Common myeloid progenitor, CD34-positive (primary cell): ENCODE measurements around the gene IQCH.

Experiments
- CTCF ChIA-PET: fragments of 350-600 bp; sonication (Branson Sonifier 250); formaldehyde crosslinking; loops from one replicate; lab custom pipeline; 2021; ENCODE audit warnings: antibody characterized with exemption; lab: Charles Lee
- POLR2A ChIA-PET: fragments of 350-600 bp; sonication (Branson Sonifier 250); formaldehyde crosslinking; loops from one replicate; lab custom pipeline; 2021; ENCODE audit warnings: antibody characterized with exemption; lab: Charles Lee
- DNase-seq, 3 donors: peaks; one replicate each; pipeline versions ENCODE4 v3.0.0 to v3.0.0-alpha.2; 2013
- H3K27ac ChIP-seq, 2 experiments: 1 replicate in 1 of 2; 2 replicates in 1 of 2; pipeline ENCODE4 v1.7.0; 2013; ENCODE audit warnings: inconsistent platforms in 2 of 2, low read length in 2 of 2, mild to moderate bottlenecking in 2 of 2, low read depth in 1 of 2, moderate library complexity in 1 of 2; ENCODE audit not compliant: severe bottlenecking in 2 of 2, insufficient read depth in 1 of 2, poor library complexity in 1 of 2
- H3K27me3 ChIP-seq, 5 experiments: replicated peaks in 2 of 5; 1 replicate in 3 of 5; 2 replicates in 2 of 5; pipeline versions ENCODE4 v1.6.1 to v1.7.0; 2013; ENCODE audit warnings: low read length in 4 of 5, mild to moderate bottlenecking in 2 of 5, moderate library complexity in 2 of 5, inconsistent platforms in 1 of 5; ENCODE audit not compliant: insufficient read depth in 5 of 5, control insufficient read depth in 4 of 5
- H3K36me3 ChIP-seq, 4 experiments: 1 replicate in 2 of 4; 2 replicates in 2 of 4; pipeline versions ENCODE4 v1.6.1 to v1.7.0; 2013; ENCODE audit warnings: low read length in 3 of 4, control low read depth in 1 of 4, mild to moderate bottlenecking in 1 of 4; ENCODE audit not compliant: control insufficient read depth in 4 of 4, insufficient read depth in 4 of 4
- H3K4me1 ChIP-seq, 4 experiments: 1 replicate in 3 of 4; 2 replicates in 1 of 4; pipeline versions ENCODE4 v1.6.1 to v1.7.1; 2013; ENCODE audit warnings: low read length in 3 of 4, mild to moderate bottlenecking in 3 of 4, control low read depth in 1 of 4, inconsistent platforms in 1 of 4, moderate library complexity in 1 of 4; ENCODE audit not compliant: control insufficient read depth in 4 of 4, insufficient read depth in 4 of 4; ENCODE audit errors: control extremely low read depth in 1 of 4
- H3K4me3 ChIP-seq, 7 experiments: 1 replicate in 4 of 7; 2 replicates in 3 of 7; pipeline versions ENCODE4 v1.5.1 to v1.7.0; 2013; ENCODE audit warnings: mild to moderate bottlenecking in 7 of 7, low read length in 6 of 7, moderate library complexity in 6 of 7, inconsistent platforms in 2 of 7, low read depth in 2 of 7, control low read depth in 1 of 7; ENCODE audit not compliant: insufficient read depth in 4 of 7, control insufficient read depth in 1 of 7; ENCODE audit errors: extremely low read depth in 1 of 7
- H3K9me3 ChIP-seq, 5 experiments: 1 replicate in 4 of 5; 2 replicates in 1 of 5; pipeline versions ENCODE4 v1.6.1 to v1.7.1; 2013; ENCODE audit warnings: low read length in 4 of 5, mild to moderate bottlenecking in 2 of 5, inconsistent platforms in 1 of 5, low read depth in 1 of 5, moderate library complexity in 1 of 5; ENCODE audit not compliant: control insufficient read depth in 4 of 5, insufficient read depth in 2 of 5; ENCODE audit errors: control extremely low read depth in 1 of 5
- WGBS: methylation state at CpG from one replicate; pipeline ENCODE4 v1.1.5; 2013; ENCODE audit not compliant: insufficient coverage; 5-methylcytosine and 5-hydroxymethylcytosine counted together

IQCH gene

DNA sequence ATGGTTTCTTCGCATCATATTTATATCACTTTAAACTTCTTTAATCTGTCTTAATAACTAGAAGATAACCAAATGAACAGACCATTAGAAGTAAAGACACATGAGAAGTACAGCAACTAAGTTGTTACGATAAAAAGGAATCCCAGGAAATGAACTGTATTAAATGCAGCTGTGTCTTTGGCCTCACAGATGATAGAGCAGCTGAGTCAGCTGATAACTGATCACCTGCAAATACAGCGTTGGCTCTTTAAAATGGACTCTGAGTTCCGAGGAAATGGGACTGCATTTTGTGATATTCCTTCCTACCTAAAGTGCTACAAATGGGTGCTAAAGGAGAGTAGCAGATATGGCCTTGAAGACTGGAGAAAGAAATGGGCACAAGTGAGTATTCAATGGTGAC, 145.3 kb downstream of the IQCH start:
- no peaks in the 10 kb centered on the region for H3K9me3 ChIP-seq
- POLR2A ChIA-PET: no interaction called here
- H3K27ac ChIP-seq: no peak overlapping the region
- 100% methylated on average over 2 of the region's 4 CpGs for WGBS
- H3K36me3 ChIP-seq: no peaks in the 10 kb centered on the region
- DNase-seq: no peak
- no peak overlapping the region for H3K4me3 ChIP-seq
- H3K4me1 ChIP-seq: peaks cover 0 to 7% (median 3%) of the 10 kb centered on the region in 4 experiments
- CTCF ChIA-PET: no interaction called here
- H3K27me3 ChIP-seq: no peaks in the 10 kb centered on the region

DNA sequence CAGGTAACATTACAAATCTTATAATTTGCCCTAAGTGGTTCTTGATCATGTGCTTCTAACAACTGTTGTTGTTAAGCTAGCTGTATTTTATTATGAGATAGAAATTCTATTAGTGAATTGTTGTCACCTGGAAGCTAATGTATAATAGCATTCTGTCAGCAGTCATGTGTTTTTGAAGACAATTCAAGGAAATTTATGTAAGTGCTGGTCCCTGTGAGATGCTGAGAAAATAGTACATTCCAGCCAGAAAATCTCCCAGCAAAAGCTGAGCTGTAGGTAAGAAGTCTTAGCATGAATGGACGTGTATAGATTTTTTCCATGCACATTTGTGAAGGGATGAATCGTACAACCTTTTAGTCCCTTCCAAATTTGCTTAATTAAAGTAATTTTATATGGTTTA, 146.3 kb downstream of the IQCH start:
- ChIA-PET POLR2A (no interaction called here), CTCF (no interaction called here)
- WGBS: no CpG with 5 or more reads among the region's 2 CpGs
- H3K36me3 ChIP-seq: no peaks in the 10 kb centered on the region
- DNase-seq: no peak
- H3K27me3 ChIP-seq: no peaks in the 10 kb centered on the region
- H3K9me3 ChIP-seq: no peaks in the 10 kb centered on the region
- no peak overlapping the region for H3K4me3 ChIP-seq
- H3K4me1 ChIP-seq: peaks cover 0 to 6% (median 2%) of the 10 kb centered on the region in 4 experiments
- no peak overlapping the region for H3K27ac ChIP-seq

DNA sequence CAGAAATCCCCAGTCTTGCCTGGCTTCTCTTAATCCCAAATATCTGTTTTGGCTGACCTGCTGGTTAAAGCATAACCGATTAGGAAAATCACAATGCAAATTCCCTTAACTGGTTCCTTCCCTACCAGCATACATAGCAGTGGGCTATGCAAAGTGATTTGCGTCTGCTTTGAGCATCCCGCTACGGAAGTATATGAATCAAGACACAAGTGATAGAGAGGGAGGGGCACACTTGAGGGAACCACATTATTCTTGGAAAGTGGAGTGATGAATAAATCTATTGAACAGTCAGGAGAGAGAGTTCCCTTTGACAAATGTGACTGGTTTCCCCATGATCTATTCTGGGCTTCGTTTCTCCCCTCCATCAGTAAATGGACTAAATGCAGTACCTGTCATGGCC, 146.8 kb downstream of the IQCH start:
- ChIA-PET POLR2A (no interaction called here), CTCF (no interaction called here)
- 100% methylated on average over 1 of the region's 5 CpGs for WGBS

DNA sequence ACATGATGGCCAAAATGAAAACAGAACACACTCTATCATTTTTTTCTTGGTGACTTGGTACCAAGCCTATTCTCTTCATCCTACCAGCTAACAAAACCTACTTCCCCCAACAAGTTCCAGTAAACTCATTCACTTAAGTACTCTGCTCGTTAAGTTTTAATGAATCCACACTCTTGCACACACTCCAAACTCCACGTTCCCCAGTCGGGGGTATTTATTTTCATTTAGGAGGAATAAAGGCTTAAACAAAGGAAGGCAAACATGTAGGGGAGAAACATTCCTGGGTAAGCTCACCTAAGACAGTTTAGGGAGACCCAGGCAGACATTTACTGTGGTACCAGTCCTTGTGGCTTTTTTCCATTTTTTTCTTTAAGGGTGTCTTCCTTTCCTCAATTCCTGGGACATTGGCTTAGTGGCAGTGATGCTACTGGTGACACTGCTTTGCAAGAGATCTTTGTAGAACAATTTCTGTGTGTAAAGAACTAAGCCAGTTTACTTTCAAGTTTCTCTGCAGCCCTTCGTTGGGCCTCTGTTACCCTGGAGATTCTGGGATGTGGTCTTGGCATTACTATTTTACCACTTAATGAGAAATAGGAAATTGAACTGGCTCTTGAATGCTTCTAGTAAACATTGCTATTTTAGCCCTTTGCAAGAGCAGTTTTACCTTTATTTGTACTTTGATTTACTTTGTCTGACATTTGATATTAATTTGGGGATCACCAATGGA, 149.0 kb downstream of the IQCH start:
- peak in 1 of 3 donors; percentile 9 for DNase-seq
- no CpG with 5 or more reads among the region's 4 CpGs for WGBS
- Histone ChIP-seq H3K27me3 (no peaks in the 10 kb centered on the region), H3K36me3 (no peaks in the 10 kb centered on the region), H3K4me1 (peaks cover 0 to 3% (median 0%) of the 10 kb centered on the region in 4 experiments), H3K4me3 (no peak overlapping the region), H3K9me3 (no peaks in the 10 kb centered on the region), H3K27ac (no peak overlapping the region)
- ChIA-PET CTCF (no interaction called here), POLR2A (no interaction called here)

More for the DNA sequence above, 146.8 kb downstream of the IQCH start:
- no peaks in the 10 kb centered on the region for H3K36me3 ChIP-seq
- peaks cover 0 to 3% (median 0%) of the 10 kb centered on the region in 4 experiments for H3K4me1 ChIP-seq
- H3K4me3 ChIP-seq: no peak overlapping the region
- no peaks in the 10 kb centered on the region for H3K9me3 ChIP-seq
- no peaks in the 10 kb centered on the region for H3K27me3 ChIP-seq
- no peak for DNase-seq
- no peak overlapping the region for H3K27ac ChIP-seq

DNA sequence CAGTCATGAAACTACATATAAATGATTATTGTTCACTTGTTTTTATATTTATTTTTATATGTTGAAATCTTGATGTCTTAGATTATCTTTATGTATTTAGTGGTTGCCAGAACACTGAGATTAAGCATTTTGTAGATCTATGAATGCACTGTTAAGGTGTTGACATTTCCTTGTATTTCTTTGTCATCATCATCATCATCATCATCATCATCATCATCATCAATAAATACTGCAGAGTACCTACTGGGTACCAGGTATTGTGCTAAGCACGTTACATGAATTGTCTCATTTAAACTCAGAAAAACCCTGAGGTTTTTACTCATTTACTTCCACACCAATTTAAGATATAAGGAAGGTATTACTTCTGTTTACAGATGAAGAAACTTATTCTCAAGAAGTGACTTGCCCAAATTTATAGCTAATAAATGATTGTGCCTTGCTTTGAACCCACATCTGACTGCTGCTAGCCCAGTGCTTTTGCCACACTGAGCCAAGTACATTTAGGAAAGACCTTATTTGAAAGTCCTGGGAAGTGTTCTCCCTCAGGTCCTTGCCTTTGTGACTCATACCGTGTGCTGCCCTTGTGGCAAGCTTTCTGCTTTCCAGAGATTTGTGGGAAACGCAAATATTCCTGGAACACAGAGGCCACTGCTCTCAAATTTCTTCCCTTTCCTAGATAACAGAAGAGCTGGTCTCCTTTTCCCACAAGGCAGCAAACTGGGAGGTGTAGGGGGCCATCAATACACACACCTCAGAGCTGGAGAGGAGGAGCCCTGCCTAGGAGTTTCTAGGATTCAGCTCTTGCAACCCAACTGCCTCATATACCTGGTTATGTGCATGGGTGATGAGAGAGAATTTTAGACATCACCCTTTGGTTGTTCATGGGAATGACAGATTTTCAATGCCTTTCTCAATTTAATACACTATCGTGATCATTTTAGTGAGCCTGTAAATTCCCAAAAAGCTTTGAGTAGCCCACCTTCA, 150.9 kb downstream of the IQCH start:
- ChIA-PET POLR2A (no interaction called here), CTCF (interaction anchor here (1.5 kb wide), 1 partner anchor 28 kb away, joined by 3 read pairs; no protein-coding TSS in a partner anchor)
- Histone ChIP-seq H3K27me3 (no peaks in the 10 kb centered on the region), H3K4me3 (no peak overlapping the region), H3K9me3 (no peaks in the 10 kb centered on the region), H3K36me3 (no peaks in the 10 kb centered on the region), H3K4me1 (peaks cover 0 to 3% (median 0%) of the 10 kb centered on the region in 4 experiments), H3K27ac (no peak overlapping the region)
- WGBS: 94% methylated on average over 2 of the region's 4 CpGs
- no peak for DNase-seq

DNA sequence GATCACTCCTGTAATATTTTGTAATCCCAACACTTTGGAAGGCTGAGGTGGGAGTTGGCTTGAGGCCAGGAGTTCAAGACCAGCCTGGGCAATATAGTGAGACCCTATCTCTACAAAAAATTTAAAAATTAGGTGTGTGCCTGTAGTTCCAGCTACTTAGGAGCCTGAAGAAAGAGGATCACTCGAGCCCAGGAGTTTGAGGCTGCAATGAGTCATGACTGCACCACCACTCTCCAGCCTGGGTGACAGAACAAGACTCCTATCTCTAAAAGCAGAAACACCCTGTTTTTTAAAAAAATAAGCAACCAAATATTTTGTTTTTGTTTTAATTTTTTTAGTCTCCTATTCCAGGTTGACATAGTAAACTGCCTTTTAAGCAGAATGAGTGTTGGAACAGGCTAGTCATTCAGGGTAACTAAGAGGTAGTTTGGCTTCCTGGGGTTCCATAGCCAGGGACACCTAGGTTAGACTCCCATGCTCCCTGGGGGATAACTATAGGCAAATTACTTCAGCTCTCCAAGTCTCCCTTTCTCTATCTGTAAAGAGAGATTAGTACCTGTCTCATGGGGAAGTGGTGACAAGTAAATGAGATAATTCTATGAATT, 151.8 kb downstream of the IQCH start:
- DNase-seq: peak in 2 of 3 donors; percentile 35 to 46
- CTCF ChIA-PET: interaction anchor here (1.5 kb wide), 1 partner anchor 27 kb away, joined by 3 read pairs; no protein-coding TSS in a partner anchor
- Histone ChIP-seq H3K36me3 (no peaks in the 10 kb centered on the region), H3K4me3 (no peak overlapping the region), H3K9me3 (no peaks in the 10 kb centered on the region), H3K27ac (no peak overlapping the region), H3K27me3 (no peaks in the 10 kb centered on the region), H3K4me1 (peaks cover 0 to 3% (median 0%) of the 10 kb centered on the region in 4 experiments)
- no CpG with 5 or more reads among the region's 1 CpG for WGBS
- POLR2A ChIA-PET: no interaction called here
